CD4-positive, alpha-beta T cell treated with Interleukin-4 for 4 hours (primary cell): ENCODE data around the gene HSFX2.
"Not testable (repeated sequence)": the region's sequence is repeated elsewhere in the genome, so short reads cannot be mapped to it uniquely, and the experiment has no call there.

Source experiments
- DNase-seq: peaks from one replicate; pipeline ENCODE4 v3.0.0-alpha.2; 2020

The HSFX2 gene, protein sequence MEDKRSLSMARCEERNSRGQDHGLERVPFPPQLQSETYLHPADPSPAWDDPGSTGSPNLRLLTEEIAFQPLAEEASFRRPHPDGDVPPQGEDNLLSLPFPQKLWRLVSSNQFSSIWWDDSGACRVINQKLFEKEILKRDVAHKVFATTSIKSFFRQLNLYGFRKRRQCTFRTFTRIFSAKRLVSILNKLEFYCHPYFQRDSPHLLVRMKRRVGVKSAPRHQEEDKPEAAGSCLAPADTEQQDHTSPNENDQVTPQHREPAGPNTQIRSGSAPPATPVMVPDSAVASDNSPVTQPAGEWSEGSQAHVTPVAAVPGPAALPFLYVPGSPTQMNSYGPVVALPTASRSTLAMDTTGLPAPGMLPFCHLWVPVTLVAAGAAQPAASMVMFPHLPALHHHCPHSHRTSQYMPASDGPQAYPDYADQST

DNA sequence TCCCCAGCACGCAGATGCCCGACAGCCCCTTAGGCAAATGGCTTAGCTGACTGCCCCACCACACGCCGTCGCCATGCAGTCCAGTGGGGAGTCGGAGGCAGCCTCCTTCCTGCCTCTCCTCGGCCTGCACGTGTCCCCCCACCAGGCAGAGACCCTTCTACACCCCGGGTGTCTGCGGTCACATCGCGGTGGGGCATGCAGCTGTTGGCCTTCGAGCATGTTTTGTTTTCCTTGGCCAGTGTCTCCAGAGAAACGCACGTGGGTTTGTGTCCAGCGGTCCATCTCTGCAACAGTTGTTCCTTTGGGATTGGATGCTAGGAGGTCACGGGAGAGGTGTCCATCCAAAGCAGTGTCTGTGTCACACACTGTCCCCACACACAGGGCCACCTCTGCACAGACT lies at the start of gene HSFX2:
Gene HSFX2 (minus strand): TSS at position 101 of the 400 bp plus-strand sequence. CDS start 614 bp downstream, outside the sequence.
- DNase-seq: not testable (repeated sequence)

DNA sequence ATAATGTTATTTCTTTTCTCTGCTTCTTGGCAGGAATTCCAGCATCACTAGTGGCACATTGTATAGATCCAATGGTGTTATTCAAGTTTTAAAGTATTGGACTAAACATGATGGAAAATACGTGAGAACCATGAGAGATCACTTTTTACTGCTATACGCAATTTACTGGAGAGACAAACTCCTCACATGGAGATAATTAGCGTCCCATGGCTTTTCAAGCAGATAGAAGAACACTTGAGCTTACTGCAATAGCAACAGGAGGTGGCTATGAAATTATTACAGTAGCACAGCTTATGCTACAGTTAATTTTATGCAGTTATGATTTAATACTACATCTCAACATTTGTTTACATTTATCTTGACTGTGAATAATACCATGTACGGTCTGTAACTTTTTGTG lies 48.4 kb upstream of the HSFX2 start:
- no peak for DNase-seq

DNA sequence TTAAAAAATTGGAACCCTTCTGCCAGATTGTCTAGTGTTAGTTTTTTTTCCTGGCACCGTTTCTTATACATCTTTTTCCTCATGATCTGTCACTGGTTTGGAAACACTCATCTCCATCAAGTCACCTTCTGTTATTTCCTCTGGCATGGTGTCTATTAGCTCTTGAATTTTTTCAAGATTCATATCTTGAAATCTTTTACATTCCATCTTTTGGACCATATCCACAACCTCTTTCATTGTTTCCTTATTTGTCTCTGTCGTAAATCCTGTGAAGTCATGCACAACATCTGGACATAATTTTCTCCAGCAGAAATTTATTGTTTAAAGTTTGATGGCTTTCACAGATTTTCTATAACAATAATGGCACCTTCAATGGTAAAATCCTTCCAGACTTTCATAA lies 46.7 kb upstream of the HSFX2 start:
- no peak for DNase-seq

DNA sequence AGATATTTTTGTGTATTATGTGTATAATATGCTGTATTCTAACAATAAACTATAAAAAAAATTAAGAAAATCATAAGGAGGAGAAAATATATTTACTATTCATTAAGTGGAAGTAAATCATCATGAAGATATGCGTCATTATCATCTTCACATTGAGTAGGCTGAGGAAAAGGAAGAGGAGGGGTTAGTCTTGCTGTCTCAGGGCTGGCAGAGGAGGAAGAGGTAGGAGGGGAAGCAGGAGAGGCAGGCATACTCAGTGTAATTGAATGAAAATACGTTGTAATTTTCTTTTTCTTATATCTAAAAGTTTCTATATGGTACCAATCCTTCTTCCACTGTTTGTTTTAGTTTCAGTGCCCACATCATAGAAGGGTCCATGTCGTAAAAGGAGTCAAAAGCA lies 46.3 kb upstream of the HSFX2 start:
- DNase-seq: no peak

DNA sequence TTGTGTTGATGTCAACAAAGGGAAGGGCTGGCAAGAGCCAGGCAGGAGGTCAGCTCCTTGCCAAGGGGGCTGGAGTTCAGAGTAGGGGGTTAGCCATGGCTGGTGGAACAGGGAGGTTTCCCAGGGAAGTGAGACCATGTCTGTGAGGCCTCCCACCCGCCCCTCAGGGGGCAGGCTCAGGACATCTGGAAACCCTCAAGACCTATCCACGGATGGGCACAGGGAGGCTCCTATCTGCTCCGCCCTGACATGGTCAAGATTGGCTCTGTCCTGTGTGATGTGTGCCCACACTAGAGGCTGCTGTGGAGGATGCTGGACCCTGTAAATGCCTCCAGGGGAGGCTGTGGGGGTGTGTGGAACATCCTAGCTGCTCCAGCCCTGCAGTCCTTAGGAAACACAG lies 44.5 kb upstream of the HSFX2 start:
- no peak for DNase-seq

DNA sequence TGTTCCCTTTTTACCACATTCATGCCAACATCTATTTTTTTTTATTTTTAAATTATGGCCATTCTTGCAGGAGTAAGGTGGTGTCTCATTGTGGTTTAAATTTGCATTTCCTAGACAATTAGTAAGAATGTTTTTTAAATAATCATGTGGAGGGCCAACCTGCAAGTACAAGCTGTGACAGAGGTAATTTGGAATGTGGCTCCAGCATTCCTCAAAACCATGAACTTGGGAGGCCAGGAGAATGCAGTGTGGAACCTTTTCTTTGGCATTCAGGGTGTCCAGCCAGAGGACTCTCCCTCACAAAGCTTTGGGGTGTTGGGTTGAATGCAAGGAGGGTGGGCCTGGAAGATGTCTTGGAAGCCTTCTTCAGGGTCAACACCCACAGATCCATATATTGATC lies 43.7 kb upstream of the HSFX2 start:
- DNase-seq: no peak

DNA sequence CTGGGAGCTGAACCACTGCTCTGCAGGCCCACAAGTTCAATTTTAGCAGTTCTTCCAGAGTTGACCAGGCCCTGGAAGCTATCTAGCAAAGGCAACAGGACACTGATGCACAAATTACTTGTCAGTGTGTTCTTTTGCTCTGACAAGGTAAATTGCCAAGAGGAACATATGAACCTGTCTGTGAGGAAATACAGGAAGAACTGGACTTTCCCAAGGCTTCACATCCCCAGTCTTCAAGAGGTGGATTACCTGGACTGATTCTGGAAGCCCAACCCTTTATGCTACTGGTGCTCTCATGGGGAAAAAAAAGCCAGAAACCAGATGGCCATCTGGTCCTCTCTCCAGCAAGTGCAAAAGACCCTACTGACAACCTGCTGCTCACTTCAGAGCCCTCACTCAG lies 38.4 kb upstream of the HSFX2 start:
- no peak for DNase-seq

DNA sequence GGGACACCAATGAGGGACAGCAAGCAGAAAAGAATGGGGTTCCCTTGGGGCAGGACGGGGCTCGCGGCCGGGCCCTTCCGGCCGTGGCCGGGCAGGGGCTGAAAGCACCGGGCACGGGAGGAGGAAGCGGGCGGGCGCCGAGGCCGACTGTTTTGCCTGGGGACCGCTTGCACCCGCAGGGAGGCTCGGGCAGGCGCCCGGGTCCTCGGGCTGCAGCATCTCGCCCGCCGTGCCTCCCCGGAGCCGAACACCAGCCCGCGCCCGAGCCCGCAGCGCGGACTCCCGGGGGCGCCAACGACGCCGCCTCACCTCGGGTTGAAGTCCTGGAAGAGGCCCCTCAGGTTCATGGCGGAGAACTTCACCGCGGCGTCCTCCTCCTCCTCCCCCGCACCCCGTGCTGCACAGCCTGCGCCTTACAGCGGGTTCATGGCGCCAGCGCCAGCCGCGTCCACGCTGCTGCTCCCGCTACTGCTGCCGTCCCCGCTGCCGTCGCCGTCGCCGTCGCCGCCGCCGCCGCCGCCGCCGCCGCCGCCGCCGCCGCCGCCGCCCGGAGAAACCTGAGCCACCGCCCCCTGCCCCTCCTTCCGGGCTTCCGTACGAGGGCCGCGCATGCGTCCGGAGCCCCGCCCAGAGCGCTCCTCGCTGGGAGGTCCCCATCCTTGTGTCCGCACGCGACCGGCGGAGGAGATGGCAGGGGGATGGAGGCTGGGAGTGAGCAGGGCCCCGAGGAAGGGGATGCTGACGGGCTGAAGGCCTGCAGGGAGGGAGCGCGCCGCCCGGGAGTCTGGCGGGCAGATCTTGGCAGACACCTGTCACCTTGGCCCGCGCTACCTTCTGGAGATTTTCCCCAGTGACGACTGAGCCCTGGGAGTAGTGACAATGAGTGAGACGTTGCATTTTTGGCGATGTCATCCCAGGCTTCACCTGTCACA lies 36.4 kb upstream of the HSFX2 start, which contains the start of gene TMEM185A:
Gene TMEM185A (minus strand): TSS at position 559 of the 932 bp plus-strand sequence. CDS start 212 bp downstream, at position 347.
- DNase-seq: peak; percentile 70

DNA sequence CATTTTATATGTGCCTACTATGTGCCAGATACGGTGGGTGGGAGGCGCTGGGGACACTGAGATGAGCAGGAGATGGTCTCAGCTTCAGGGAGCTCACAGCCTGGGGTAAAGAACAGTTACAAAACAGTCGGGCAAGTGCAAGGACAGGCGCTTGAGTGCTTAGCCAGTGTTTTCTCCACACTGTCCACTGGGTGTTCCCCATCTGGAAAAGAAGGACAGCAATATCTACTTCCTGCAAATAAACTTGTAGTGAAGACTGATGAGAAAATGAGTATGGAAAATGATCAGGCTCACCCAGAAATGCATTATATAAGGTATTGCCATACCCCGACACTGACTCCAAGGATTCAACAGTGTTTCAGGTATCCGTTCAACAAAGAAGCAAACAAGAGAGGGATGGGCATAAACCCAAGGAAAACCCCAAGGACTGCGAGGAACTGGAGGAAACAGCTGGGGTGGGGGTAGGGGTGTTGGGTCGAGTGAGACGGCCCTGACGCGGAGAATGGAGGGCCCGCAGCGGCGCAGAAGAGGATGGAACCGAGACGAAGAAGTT lies 35.6 kb upstream of the HSFX2 start:
- no peak for DNase-seq

DNA sequence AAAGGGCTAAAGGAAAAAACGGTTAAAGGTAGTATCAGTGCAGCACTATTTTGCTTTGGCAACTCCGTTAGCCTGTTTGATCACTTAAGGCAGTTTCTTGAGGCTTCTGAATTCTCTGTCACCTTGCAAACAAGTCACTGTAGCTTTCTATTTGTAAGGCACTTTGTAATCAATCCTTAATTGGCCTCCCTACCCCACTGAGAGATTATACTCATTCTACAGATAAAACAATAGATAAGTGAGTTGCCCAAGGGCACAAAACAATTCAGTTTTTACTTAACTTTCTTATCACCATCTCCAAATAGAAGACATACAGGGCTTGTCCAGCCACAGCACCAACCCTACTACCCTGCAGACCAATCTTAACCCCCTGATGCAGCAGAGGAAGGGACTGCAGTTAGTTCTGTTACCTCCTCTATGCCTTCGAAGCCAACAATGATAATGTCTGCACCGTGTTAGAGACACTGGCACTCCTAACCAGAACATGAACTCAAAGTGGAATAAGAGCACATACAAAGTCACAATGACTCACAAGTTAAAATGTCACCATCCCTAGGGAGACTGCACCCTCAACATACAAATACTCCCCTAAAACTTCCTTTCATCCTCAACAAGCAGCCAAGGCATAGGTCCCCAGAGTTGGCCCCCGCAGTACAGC lies 34.7 kb upstream of the HSFX2 start:
- DNase-seq: no peak

DNA sequence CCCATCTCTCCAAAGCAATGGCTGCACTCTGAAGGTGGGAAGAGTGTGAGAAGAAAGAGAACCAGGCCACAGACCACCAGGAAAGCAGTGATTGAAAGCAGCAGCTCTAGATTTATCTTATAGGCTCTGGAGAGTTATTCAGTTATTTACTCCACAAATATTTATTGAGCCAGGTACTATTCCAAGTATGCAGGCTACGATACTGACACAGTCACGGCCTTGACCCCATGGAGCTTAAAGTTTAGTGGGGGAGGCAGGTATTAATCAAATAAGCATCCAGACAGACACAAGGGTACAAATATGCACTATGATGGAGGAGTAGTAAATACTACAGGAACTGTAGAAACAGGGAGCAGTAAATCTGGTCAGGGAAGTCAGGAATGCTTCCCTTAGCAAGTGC lies 33.7 kb upstream of the HSFX2 start:
- no peak for DNase-seq

DNA sequence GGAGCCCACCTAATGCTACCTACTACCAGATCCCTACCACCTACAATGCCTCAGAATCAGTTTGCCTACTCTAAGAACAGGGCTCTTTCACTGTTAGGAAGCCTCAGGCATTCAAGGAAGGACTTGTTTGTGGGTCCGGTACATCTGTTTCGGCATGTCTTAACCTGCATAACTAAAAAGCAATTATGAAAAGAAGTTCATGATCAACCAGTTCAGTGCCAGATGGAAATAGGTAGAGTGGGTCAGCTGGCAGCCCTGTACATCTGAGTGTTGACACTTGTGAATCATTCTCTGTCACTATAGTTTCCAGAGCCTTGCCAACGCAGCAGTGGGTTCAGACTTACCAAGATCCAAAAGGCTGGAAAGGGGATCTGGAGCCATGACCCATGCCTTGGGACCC lies 33.2 kb upstream of the HSFX2 start:
- no peak for DNase-seq

DNA sequence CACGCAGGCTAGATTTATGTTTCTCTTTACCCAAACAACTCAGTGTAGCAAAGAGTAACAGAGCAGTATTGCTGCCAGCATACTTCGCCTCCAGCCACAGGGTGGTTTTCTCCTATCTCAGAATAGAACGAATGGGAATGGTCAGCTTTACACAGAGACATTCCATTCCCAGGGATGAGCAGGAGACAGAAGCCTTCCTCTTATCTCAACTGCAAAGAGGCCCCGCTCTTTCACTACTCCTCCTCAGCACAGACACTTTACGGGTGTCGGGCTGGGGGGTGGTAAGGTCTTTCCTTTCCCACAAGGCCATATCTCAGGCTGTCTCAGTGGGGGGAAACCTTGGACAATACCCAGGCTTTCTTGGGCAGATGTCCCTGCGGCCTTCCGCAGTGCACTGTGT lies 31.7 kb upstream of the HSFX2 start:
- not testable (repeated sequence) for DNase-seq

DNA sequence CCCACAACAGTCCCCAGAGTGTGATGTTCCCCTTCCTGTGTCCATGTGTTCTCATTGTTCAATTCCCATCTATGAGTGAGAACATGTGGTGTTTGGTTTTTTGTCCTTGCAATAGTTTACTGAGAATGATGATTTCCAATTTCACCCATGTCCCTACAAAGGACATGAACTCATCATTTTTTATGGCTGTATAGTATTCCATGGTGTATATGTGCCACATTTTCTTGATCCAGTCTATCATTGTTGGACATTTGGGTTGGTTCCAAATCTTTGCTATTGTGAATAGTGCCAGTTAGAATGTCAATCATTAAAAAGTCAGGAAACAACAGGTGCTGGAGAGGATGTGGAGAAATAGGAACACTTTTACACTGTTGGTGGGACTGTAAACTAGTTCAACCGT lies 24.5 kb upstream of the HSFX2 start:
- not testable (repeated sequence) for DNase-seq

DNA sequence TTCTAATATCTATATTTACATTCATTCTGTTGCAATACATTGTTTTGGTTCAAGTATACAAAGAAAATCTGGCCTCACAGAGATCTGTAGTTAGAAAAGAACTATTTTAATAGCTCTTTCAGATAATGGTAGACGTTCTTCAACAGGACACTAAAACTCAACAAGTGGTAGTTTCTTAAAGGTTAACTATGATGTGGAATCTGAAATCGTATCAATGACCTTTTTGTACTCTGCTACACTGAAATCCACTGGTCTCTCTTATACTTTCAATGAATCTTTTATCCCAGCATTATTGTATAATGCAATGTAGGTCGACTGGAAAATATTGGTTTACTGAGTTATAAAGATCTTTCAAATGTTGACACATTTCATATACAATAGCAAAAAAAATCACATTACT lies 23.8 kb upstream of the HSFX2 start:
- DNase-seq: no peak

DNA sequence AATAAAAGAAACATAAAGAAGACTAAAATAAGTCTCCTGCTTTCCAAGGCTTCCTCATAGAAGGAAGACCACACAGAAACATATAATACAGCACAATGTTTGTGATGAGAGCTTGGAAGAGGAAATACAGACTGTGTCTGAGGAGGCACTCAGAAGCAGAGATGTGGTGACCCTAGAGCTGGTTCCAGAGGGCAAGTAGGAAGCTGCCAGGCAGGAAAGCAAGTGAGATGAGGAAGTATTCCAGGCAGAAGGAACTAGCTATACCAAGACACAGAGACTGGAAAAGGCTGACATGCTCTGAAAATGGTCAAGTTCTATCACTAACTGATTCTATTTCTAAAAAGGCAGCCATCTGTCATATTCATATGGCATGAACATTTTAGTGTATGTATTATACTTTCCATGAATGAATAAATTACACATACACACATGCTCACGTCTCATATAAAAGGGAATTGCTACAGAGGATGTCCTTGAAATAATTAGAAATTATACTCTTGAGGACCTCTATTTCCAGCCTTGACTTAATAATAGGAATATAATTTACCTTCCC lies 16.6 kb upstream of the HSFX2 start:
- DNase-seq: no peak

DNA sequence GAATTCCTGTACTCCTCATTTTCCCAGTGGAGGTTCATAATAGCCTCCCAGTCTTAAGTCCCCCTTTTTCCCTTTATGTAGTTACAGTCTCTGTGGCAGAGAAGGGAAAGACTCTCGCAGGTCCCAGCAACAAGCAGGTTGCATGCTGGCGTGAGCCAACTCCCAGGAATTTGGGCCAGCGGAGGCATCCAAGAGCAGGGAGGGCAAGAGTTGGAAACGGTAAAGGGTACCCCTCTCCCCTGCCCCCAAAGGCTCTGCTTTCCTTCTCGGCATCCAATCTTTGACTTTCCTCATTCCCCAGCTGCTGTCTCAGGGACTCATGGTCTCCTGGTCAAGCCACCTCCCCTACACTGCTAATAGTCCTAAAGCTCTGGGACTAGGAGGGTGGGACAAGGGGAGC lies 15.4 kb upstream of the HSFX2 start:
- DNase-seq: no peak

DNA sequence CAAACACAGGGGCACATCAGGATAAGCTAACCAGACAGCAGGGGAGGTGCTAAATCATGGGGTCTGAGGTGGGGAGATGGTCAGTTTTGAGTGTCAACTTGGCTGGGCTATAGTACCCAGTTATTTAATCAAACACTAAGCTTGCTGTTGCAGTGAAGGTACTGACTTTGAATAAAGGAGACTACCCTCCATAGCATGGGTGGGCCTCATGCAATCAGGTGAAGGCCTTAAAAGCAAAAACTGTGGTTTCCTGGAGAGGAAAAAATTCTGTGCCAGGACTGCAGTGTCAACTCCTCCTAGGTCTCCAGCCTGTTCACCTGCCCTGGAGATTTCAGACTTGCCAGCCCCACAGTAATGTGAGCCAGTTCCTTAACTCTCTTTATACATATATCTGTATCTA lies 12.6 kb upstream of the HSFX2 start:
- no peak for DNase-seq

DNA sequence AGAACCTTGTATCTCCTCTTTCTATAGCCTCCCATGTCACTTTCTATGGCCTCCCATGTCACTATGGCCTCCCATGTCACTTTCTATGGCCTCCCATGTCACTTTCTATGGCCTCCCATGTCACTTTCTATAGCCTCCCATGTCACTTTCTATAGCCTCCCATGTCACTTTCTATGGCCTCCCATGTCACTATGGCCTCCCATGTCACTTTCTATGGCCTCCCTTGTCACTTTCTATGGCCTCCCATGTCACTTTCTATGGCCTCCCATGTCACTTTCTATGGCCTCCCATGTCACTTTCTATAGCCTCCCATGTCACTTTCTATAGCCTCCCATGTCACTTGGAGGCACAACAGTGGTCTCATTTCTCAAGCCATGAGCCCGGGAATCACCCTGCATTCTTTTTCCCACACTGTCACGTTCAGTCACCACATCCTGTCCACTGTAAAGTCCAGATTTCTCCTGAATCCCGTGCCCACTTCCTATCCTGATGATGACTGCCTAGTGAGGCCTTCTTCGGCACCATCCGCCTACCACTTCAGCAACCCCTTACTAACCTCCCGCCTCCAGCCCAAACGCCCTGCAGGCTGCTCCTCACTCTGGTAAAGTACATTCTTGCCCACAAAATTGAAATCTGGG lies 10.3 kb upstream of the HSFX2 start:
- DNase-seq: not testable (repeated sequence)

DNA sequence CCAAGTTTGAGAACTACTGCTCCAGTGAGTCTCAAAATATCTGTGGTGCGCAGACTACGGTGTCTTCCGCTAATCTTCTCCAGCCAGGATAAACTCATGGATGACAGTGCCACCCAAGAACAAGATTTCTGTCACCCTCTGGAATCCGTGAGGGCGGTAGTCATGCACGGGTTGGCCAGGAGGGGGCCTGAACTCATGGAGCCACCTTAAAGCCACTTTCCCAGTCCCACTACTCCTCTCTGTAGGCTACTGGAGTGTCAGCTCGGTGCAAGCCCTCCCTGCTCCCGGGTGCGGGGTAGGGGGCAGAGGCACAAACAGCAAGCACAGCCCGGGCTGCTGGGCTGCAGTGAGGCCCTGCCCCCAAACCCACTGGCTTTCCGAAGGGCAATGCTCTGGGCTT lies 3.5 kb upstream of the HSFX2 start:
- not testable (repeated sequence) for DNase-seq

DNA sequence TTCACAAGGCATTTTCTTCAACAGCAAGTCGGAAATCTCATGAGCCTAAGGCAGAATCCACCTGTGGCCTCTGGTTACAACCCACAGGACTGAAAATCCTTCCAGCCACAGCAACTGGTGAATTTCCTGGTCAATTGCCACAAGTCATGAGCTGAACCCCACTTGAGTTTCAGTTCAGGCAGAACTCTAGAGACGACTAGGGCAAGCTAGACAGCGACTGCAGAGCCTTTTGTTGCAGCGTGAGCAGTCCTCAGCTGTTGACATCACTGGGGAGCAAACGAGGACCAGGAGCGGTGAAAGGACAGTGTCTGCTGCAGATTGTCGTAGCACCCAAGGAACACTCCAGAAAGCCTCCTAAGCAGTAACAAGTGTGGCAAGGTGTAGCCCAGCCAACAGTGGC lies 829 bp upstream of the HSFX2 start:
- not testable (repeated sequence) for DNase-seq

DNA sequence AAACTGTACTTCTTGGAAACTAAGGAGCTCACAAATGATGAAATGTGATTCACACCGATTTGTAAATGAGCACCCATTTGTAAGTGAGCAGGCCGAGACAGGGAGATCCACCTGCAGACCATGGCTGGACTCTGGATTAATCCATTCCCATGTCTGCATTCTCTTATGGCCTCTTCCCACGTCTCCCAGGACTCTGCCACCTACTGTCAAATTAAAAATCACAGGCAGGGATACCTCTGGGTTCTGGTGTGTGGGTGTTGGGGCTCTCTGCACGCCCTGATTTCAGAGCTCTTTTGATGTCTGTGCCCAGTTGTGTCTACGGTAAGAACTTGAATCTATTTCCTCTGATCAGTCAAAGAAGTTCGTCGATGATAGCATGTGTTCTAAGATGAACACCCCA lies 4.1 kb downstream of the HSFX2 start:
- not testable (repeated sequence) for DNase-seq
